PC-3 (cell line): ENCODE results near the gene SLC5A6.

Experiments used
- EZH2 ChIP-seq: fragments of 300-600 bp; sonication (generic); IDR thresholded peaks from one replicate; pipeline ENCODE4 v1.6.1; 2017; ENCODE audit warnings: antibody characterized with exemption, mild to moderate bottlenecking, low read length; ENCODE audit not compliant: unreplicated experiment
- TF ChIP-seq, protein P1 (sequence below): fragments of 300-600 bp; sonication (generic); conservative IDR thresholded peaks from 2 replicates; pipeline ENCODE4 v1.5.1; 2017; ENCODE audit warnings: antibody characterized with exemption, low read depth, mild to moderate bottlenecking, low read length

DNA sequence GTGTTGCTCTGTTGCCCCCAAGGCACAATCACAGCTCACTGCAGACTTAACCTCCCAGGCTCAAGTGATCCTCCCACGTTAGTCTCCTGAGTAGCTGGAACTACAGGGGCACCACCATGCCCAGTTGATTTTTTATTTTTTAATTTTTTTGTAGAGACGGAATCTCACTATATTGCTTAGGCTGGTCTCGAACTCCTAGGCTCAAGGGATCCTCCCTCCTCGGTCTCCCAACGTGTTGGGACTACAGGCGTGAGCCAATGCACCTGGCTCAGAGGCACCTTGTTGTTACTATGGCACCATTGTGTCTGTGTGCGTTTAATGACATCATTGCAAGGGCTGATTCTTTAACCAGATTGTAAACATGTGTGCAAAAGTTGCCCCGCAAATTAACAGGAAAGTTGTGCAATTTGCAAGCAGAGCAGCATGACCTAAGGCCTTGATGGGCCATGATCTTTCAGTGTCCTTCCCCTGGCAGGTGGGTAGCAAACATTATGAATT, 40.7 kb downstream of the SLC5A6 start:
- TF ChIP-seq, protein P1, sequence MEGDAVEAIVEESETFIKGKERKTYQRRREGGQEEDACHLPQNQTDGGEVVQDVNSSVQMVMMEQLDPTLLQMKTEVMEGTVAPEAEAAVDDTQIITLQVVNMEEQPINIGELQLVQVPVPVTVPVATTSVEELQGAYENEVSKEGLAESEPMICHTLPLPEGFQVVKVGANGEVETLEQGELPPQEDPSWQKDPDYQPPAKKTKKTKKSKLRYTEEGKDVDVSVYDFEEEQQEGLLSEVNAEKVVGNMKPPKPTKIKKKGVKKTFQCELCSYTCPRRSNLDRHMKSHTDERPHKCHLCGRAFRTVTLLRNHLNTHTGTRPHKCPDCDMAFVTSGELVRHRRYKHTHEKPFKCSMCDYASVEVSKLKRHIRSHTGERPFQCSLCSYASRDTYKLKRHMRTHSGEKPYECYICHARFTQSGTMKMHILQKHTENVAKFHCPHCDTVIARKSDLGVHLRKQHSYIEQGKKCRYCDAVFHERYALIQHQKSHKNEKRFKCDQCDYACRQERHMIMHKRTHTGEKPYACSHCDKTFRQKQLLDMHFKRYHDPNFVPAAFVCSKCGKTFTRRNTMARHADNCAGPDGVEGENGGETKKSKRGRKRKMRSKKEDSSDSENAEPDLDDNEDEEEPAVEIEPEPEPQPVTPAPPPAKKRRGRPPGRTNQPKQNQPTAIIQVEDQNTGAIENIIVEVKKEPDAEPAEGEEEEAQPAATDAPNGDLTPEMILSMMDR: no peak
- no peak for TF ChIP-seq EZH2
